Fibroblast of skin of back (primary cell): ENCODE results near the gene GRIA4.

Source experiments
- DNase-seq: peaks from one replicate; pipeline ENCODE4 v3.0.0-alpha.2; 2013

GRIA4 gene

GRCh38 chr11:105790840-105791239, 181.0 kb downstream of the GRIA4 start:
- no peak for DNase-seq

GRCh38 chr11:105793092-105793491, 183.2 kb downstream of the GRIA4 start:
- DNase-seq, result no peak

GRCh38 chr11:105799263-105799662, 189.4 kb downstream of the GRIA4 start:
- no peak for DNase-seq

GRCh38 chr11:105799728-105800462, 190.0 kb downstream of the GRIA4 start:
- DNase-seq, result no peak

- no peak for DNase-seq
Observed at GRCh38 chr11:105802390-105802789, 192.5 kb downstream of the GRIA4 start.

- DNase-seq, result no peak
Observed at GRCh38 chr11:105811242-105811641, 201.4 kb downstream of the GRIA4 start.

- no peak for DNase-seq
Observed at GRCh38 chr11:105821372-105821771, 211.5 kb downstream of the GRIA4 start.

GRCh38 chr11:105821781-105822180, 211.9 kb downstream of the GRIA4 start:
- DNase-seq, result no peak

- no peak for DNase-seq
Observed at GRCh38 chr11:105823495-105824033, 213.7 kb downstream of the GRIA4 start.

GRCh38 chr11:105824457-105825013, 214.7 kb downstream of the GRIA4 start:
- DNase-seq, result no peak

- no peak for DNase-seq
Observed at GRCh38 chr11:105825141-105825540, 215.3 kb downstream of the GRIA4 start.

GRCh38 chr11:105827906-105828305, 218.0 kb downstream of the GRIA4 start:
- no peak for DNase-seq

GRCh38 chr11:105829084-105829483, 219.2 kb downstream of the GRIA4 start:
- no peak for DNase-seq

GRCh38 chr11:105834461-105834860, 224.6 kb downstream of the GRIA4 start:
- DNase-seq, result no peak

- peak; percentile 62 for DNase-seq
Observed at GRCh38 chr11:105838668-105839384, 229.0 kb downstream of the GRIA4 start.

- DNase-seq, result peak; percentile 39
Observed at GRCh38 chr11:105840391-105840790, 230.5 kb downstream of the GRIA4 start.

- DNase-seq, result no peak
Observed at GRCh38 chr11:105852403-105852802, 242.5 kb downstream of the GRIA4 start.

GRCh38 chr11:105854269-105854668, 244.4 kb downstream of the GRIA4 start:
- DNase-seq, result no peak

GRCh38 chr11:105856954-105857353, 247.1 kb downstream of the GRIA4 start:
- no peak for DNase-seq

GRCh38 chr11:105857728-105858127, 247.9 kb downstream of the GRIA4 start:
- DNase-seq, result no peak

- DNase-seq, result no peak
Observed at GRCh38 chr11:105858841-105859240, 249.0 kb downstream of the GRIA4 start.

- DNase-seq, result no peak
Observed at GRCh38 chr11:105860105-105860504, 250.2 kb downstream of the GRIA4 start.

- DNase-seq, result no peak
Observed at GRCh38 chr11:105861225-105861624, 251.4 kb downstream of the GRIA4 start.
